Pancreas (tissue), 10 donors: ENCODE data around the gene IL17B. TPM values are rescaled to one million over a fixed set of nuclear protein-coding genes. Genes with fewer than 3 reads are reported as not detected.

Experiments
- ATAC-seq, 4 donors: fragments of 200-7000 bp; cut with Tn5 transposase; one replicate each; pipeline versions ENCODE4 v1.8.0 to v1.9.1; 2020; ENCODE audit warnings: mild to moderate bottlenecking in 4 of 4, moderate library complexity in 4 of 4
- DNase-seq, 6 donors: peaks; one replicate each; pipeline ENCODE4 v3.0.0-alpha.2; 2020
- FAIRE-seq: peaks from 2 replicates; lab custom pipeline; 2012; peaks lifted over from hg19 to GRCh38; lab: Jason Lieb, UNC
- H3K27ac ChIP-seq, 4 donors: fragments of 200-600 bp; sonication (generic); 1 replicate in 3 of 4; 2 replicates in 1 of 4; pipeline versions ENCODE4 v1.5.0 to v1.8.0; 2020
- H3K27me3 ChIP-seq, 4 donors: fragments of 200-600 bp; one replicate each; pipeline ENCODE4 v1.8.0; 2021
- H3K36me3 ChIP-seq, 3 donors: fragments of 200-600 bp; sonication (generic) in 1 of 3; one replicate each; pipeline versions ENCODE4 v1.5.0 to v1.8.0; 2020 to 2021
- H3K4me1 ChIP-seq, 3 donors: fragments of 200-600 bp; one replicate each; pipeline ENCODE4 v1.8.0; 2021
- H3K4me3 ChIP-seq, 4 donors: fragments of 200-600 bp; sonication (generic) in 2 of 4; one replicate each; pipeline versions ENCODE4 v1.5.0 to v1.8.0; 2020 to 2021
- H3K9me3 ChIP-seq, 4 donors: fragments of 200-600 bp; one replicate each; pipeline ENCODE4 v1.8.0; 2021
- CTCF ChIP-seq, 4 donors: fragments of 200-600 bp; sonication (generic) in 3 of 4; IDR thresholded peaks; one replicate each; pipeline versions ENCODE4 v1.5.0 to v1.8.0; 2021; ENCODE audit warnings: antibody characterized with exemption in 4 of 4
- WGBS, 2 donors: extraction: QIAGEN DNeasy Blood & Tissue Kit; methylation state at CpG; one replicate each; pipeline ENCODE4 v1.1.7; 2013; 5-methylcytosine and 5-hydroxymethylcytosine counted together
- intact Hi-C, 3 donors: fragments of 100-400 bp; cut with DNase I; formaldehyde crosslinking; loops; one replicate each; pipeline versions ENCODE4 v1.11.1 to v1.14.2; 2022
- polyA plus RNA-seq, 2 donors: library from polyadenylated mRNA; stranded (reverse); fragments of 200-250 nt; gene quantifications; one replicate each; pipeline ENCODE4 v1.2.3, GENCODE V29; 2013
- total RNA-seq, 6 donors: library from RNA; stranded (reverse); fragmentation: NEBNext Ultra II Directional in 4 of 6; extraction: Animal tissue kit (Norgen Biotek cat#: 25700) in 4 of 6; gene quantifications; one replicate each; pipeline versions ENCODE4 v1.2.1 to v1.2.4, GENCODE V29; 2021 to 2023
- donor health status: healthy with polysubstance abuse.
- donor health status: DM: no; HTN: no; CAD: no; lungs with moderate emphysema.
- donor health status: DM: no; HTN: no; CAD: no.
- donor health status: control.
- donor health status: control.
- donor health status: Bipolar disorder and iron deficiency.
- donor health status: DM: yes; HTN: yes; CAD: no.
- donor health status: DM: no; HTN: no; CAD: no.
- donor health status: DM: no; HTN: no; CAD: no.
- donor health status: DM: yes; HTN: yes; CAD: no.

IL17B gene
- total and polyA plus RNA-seq, 8 donors, result not detected

- intact Hi-C loops, result no loop called here
- H3K36me3 ChIP-seq, result peaks cover 0 to 17% (median 4%) of the 10 kb centered on the region in 3 donors
Measured at GRCh38 chr5:149355688-149356087, 23.4 kb downstream of the IL17B start.

GRCh38 chr5:149353911-149354310 is 25.2 kb downstream of the IL17B start:
- no peak for TF ChIP-seq CTCF (IDR thresholded peaks at IDR 0.05)
- ATAC-seq, result no peak
- no peaks in the 10 kb centered on the region for H3K27me3 ChIP-seq
- no peaks in the 10 kb centered on the region for H3K9me3 ChIP-seq
- H3K27ac ChIP-seq, result no peak overlapping the region
- H3K4me3 ChIP-seq, result no peak overlapping the region
- intact Hi-C loops, result no loop called here
- WGBS, 2 donors, result 82 to 88% methylated on average over 2 of the region's 2 CpGs
- H3K4me1 ChIP-seq, result peaks cover 0 to 5% (median 0%) of the 10 kb centered on the region in 3 donors
- FAIRE-seq, result no peak
- DNase-seq, result no peak
- peaks cover 0 to 33% (median 17%) of the 10 kb centered on the region in 3 donors for H3K36me3 ChIP-seq

More at GRCh38 chr5:149355688-149356087, 23.4 kb downstream of the IL17B start:
- Histone ChIP-seq H3K4me1 (peaks cover 0 to 5% (median 0%) of the 10 kb centered on the region in 3 donors), H3K27ac (no peak overlapping the region), H3K4me3 (no peak overlapping the region), H3K9me3 (no peaks in the 10 kb centered on the region), H3K27me3 (no peaks in the 10 kb centered on the region)
- FAIRE-seq (no peak), ATAC-seq (no peak), DNase-seq (no peak)
- 92 to 100% methylated on average over 1 of the region's 1 CpG for WGBS, 2 donors
- TF ChIP-seq CTCF (IDR thresholded peaks at IDR 0.05), result no peak

GRCh38 chr5:149352169-149352568 is 26.9 kb downstream of the IL17B start:
- H3K4me3 ChIP-seq, result no peak overlapping the region
- intact Hi-C loops, result no loop called here
- DNase-seq (no peak), ATAC-seq (no peak), FAIRE-seq (no peak)
- no peaks in the 10 kb centered on the region for H3K27me3 ChIP-seq
- WGBS, 2 donors, result 85 to 90% methylated on average over 4 of the region's 4 CpGs
- H3K9me3 ChIP-seq, result no peaks in the 10 kb centered on the region
- H3K27ac ChIP-seq, result no peak overlapping the region
- H3K4me1 ChIP-seq, result no peaks in the 10 kb centered on the region
- no peak for TF ChIP-seq CTCF (IDR thresholded peaks at IDR 0.05)
- H3K36me3 ChIP-seq, result peaks cover 0 to 39% (median 20%) of the 10 kb centered on the region in 3 donors

DNA sequence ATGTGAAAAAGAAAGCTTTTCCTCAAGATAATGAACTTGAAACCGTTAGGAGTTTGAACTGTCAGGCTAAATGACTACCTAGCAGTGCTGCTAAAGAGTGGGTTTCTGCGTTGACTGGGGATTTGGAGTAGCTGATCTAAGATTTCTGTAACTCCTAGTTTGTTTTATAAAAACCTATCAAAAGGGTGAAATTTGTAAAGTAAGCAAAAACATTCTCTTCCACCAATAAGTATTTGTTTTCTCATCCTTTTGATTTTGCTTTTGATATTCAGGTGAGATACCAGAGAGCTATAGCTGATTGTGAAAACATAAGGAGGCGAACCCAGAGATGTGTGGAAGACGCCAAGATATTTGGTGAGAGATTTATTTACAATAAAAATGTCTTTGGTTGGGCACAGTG is 29.7 kb downstream of the IL17B start:
- WGBS, 2 donors, result 89 to 92% methylated on average over 4 of the region's 4 CpGs
- peaks cover 0 to 39% (median 20%) of the 10 kb centered on the region in 3 donors for H3K36me3 ChIP-seq
- intact Hi-C loops, result no loop called here
- H3K4me3 ChIP-seq, result no peak overlapping the region
- H3K27me3 ChIP-seq, result no peaks in the 10 kb centered on the region
- no peak overlapping the region for H3K27ac ChIP-seq
- H3K4me1 ChIP-seq, result peaks cover 0 to 5% (median 0%) of the 10 kb centered on the region in 3 donors
- FAIRE-seq, result no peak
- TF ChIP-seq CTCF (IDR thresholded peaks at IDR 0.05), result no peak
- no peaks in the 10 kb centered on the region for H3K9me3 ChIP-seq
- no peak for ATAC-seq
- no peak for DNase-seq

DNA sequence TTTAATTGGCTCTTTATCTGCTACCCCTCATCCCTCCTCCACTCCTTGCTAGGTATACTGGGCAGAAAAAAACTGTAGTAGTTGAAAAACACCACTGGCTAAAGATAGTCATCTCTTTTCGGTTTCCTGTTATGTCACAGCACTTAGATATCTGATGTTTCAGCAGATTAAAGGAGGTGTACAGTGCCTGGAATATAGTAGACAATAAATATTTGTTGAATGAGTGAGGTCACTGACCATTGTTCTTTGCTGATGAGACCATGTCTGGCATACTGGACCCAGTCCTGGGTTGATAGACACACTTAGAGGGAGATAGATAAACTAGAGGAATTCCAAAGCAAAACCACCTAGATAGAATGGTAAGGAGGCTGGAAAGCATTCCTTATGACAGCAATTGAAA is 30.6 kb downstream of the IL17B start:
- Histone ChIP-seq H3K4me1 (peaks cover 0 to 5% (median 0%) of the 10 kb centered on the region in 3 donors), H3K27me3 (no peaks in the 10 kb centered on the region), H3K36me3 (peaks cover 0 to 39% (median 20%) of the 10 kb centered on the region in 3 donors), H3K27ac (no peak overlapping the region), H3K4me3 (no peak overlapping the region), H3K9me3 (no peaks in the 10 kb centered on the region)
- TF ChIP-seq CTCF (IDR thresholded peaks at IDR 0.05), result no peak
- DNase-seq (no peak), FAIRE-seq (no peak), ATAC-seq (no peak)
- 86 to 89% methylated on average over 1 of the region's 1 CpG for WGBS, 2 donors
- intact Hi-C loops, result no loop called here
